Measurements from ENCODE around the gene TRIM63. TPM values are rescaled to one million over a fixed set of nuclear protein-coding genes. Genes with fewer than 3 reads are reported as not detected.

The TRIM63 gene
- total and polyA plus RNA-seq, 9 of the 15 experiments (the other 6 are each of a cell fraction or from before 2014, with no cell fraction given), result 0.08 to 0.57 (median 0.36) TPM

DNA sequence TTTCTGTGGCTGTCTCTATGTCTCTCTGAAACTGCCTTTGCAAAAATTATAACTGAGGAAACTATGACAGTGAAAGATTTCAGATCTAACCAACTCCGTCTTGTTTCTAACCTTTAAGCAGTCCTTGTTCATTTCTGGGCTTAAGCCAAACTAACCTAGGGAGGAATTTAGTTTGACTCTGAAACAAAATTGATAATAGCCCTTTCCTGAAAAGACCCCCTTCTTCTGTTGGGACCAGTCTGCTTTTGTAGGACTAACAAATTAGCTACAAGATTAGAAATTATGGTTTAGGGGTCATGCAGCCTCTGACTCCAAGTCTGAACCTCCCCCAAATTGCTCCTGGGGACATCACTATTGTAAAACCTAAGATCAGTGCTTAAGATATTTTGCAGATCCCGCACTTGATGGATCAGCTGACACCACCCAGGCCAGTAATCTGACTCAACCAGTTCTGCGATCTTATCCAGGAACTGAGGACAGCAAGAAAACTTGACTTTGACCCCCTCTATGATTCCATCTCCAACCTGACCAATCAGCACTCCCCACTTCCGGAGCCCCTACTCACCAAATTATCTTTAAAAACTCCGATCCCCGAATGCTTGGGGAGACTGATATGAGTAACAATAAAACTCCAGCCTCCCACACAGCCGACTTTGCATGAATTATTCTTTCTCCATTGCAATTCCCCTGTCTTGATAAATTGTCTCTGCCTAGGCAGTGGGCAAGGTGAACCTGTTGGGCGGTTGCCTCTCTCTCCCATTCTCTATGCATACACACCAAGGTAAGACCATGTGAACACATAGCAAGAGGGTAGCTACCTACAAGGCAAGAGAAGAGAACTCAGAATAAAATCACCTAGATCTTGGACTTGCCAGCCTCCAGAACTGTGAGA, 11.1 kb upstream of the TRIM63 start (continued):
- TF ChIP-seq, protein P1, sequence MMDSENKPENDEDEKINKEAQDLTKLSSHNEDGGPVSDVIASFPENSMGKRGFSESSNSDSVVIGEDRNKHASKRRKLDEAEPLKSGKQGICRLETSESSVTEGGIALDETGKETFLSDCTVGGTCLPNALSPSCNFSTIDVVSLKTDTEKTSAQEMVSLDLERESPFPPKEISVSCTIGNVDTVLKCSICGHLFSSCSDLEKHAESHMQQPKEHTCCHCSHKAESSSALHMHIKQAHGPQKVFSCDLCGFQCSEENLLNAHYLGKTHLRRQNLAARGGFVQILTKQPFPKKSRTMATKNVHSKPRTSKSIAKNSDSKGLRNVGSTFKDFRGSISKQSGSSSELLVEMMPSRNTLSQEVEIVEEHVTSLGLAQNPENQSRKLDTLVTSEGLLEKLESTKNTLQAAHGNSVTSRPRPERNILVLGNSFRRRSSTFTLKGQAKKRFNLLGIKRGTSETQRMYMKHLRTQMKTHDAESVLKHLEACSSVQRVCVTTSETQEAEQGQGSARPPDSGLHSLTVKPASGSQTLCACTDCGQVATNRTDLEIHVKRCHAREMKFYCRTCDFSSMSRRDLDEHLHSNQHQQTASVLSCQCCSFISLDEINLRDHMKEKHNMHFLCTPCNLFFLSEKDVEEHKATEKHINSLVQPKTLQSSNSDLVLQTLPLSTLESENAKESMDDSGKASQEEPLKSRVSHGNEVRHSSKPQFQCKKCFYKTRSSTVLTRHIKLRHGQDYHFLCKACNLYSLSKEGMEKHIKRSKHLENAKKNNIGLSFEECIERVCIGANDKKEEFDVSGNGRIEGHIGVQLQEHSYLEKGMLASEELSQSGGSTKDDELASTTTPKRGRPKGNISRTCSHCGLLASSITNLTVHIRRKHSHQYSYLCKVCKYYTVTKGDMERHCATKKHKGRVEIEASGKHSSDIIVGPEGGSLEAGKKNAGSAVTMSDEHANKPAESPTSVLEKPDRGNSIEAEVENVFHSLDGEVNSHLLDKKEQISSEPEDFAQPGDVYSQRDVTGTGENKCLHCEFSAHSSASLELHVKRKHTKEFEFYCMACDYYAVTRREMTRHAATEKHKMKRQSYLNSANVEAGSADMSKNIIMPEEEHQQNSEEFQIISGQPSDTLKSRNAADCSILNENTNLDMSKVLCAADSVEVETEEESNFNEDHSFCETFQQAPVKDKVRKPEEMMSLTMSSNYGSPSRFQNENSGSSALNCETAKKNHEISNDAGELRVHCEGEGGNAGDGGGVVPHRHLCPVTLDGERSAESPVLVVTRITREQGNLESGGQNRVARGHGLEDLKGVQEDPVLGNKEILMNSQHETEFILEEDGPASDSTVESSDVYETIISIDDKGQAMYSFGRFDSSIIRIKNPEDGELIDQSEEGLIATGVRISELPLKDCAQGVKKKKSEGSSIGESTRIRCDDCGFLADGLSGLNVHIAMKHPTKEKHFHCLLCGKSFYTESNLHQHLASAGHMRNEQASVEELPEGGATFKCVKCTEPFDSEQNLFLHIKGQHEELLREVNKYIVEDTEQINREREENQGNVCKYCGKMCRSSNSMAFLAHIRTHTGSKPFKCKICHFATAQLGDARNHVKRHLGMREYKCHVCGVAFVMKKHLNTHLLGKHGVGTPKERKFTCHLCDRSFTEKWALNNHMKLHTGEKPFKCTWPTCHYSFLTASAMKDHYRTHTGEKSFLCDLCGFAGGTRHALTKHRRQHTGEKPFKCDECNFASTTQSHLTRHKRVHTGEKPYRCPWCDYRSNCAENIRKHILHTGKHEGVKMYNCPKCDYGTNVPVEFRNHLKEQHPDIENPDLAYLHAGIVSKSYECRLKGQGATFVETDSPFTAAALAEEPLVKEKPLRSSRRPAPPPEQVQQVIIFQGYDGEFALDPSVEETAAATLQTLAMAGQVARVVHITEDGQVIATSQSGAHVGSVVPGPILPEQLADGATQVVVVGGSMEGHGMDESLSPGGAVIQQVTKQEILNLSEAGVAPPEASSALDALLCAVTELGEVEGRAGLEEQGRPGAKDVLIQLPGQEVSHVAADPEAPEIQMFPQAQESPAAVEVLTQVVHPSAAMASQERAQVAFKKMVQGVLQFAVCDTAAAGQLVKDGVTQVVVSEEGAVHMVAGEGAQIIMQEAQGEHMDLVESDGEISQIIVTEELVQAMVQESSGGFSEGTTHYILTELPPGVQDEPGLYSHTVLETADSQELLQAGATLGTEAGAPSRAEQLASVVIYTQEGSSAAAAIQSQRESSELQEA (IDR thresholded peaks at IDR 0.05; ENCODE audit: low read depth), result no peak
- TF ChIP-seq ZNF354B (CRISPR knock-in tag; IDR thresholded peaks at IDR 0.05) (0 out of 2 replicates have a peak, but pooled peaks have one; percentile 25), MAZ (CRISPR knock-in tag; conservative IDR thresholded peaks at IDR 0.05 in 1 of 2, IDR thresholded peaks at IDR 0.05 in 1 of 2) (no peak), NR2C2 (CRISPR knock-in tag; IDR thresholded peaks at IDR 0.05) (no peak), NR2C2 (tag; IDR thresholded peaks at IDR 0.05) (peak; percentile 76), EGR1 (conservative IDR thresholded peaks at IDR 0.05) (0 out of 2 replicates have a peak, but pooled peaks have one; percentile 23), HIVEP1 (CRISPR knock-in tag; IDR thresholded peaks at IDR 0.05) (no peak), RAD51 (IDR thresholded peaks at IDR 0.05; ENCODE audit: borderline replicate concordance, low read depth) (peak; percentile 52; the same call in 1 of the 2 replicates), ETV6 (IDR thresholded peaks at IDR 0.05; ENCODE audit: borderline replicate concordance in 1 of 2, low read depth in 2 of 2, low read length in 1 of 2) (0 out of 4 replicates have a peak, but pooled peaks of 1 of the 2 experiments have one; percentile 27), ETV6 (CRISPR knock-in tag; IDR thresholded peaks at IDR 0.05; ENCODE audit: borderline replicate concordance) (no peak), ZNF584 (CRISPR knock-in tag; IDR thresholded peaks at IDR 0.05; ENCODE audit: low read depth) (peak; percentile 30; the same call in 1 of the 2 replicates), PTTG1 (tag; IDR thresholded peaks at IDR 0.05; ENCODE audit: low read depth) (no peak), RBFOX2 (IDR thresholded peaks at IDR 0.05; ENCODE audit: low read depth, low read length) (no peak), ZNF766 (CRISPR knock-in tag; conservative IDR thresholded peaks at IDR 0.05) (peak; percentile 77; the same call in 1 of the 2 replicates), HDAC2 (IDR thresholded peaks at IDR 0.05) (peak; percentile 63; the same call in 1 of the 2 replicates), CSDE1 (IDR thresholded peaks at IDR 0.05) (no peak), SIN3B (IDR thresholded peaks at IDR 0.05; ENCODE audit: low read depth) (no peak)
- TF ChIP-seq, protein P2, sequence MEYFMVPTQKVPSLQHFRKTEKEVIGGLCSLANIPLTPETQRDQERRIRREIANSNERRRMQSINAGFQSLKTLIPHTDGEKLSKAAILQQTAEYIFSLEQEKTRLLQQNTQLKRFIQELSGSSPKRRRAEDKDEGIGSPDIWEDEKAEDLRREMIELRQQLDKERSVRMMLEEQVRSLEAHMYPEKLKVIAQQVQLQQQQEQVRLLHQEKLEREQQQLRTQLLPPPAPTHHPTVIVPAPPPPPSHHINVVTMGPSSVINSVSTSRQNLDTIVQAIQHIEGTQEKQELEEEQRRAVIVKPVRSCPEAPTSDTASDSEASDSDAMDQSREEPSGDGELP (CRISPR knock-in tag; IDR thresholded peaks at IDR 0.05; ENCODE audit: borderline replicate concordance), result 0 out of 2 replicates have a peak, but pooled peaks have one; percentile 22
